GM12891 (cell line): ENCODE measurements around the gene NRG2.

Source experiments
- PAX5 ChIP-seq: IDR thresholded peaks from 2 replicates; pipeline ENCODE4 v1.6.1; 2011; ENCODE audit warnings: low read length, moderate library complexity, mild to moderate bottlenecking; ENCODE audit not compliant: insufficient read depth, severe bottlenecking
- POLR2A ChIP-seq: IDR thresholded peaks from 2 replicates; pipeline ENCODE4 v1.6.1; 2011; ENCODE audit warnings: low read depth, low read length, control low read depth
- POLR2AphosphoS5 ChIP-seq: IDR thresholded peaks from 2 replicates; pipeline ENCODE4 v1.6.1; 2011; ENCODE audit warnings: low read depth, low read length, control low read depth
- TAF1 ChIP-seq: IDR thresholded peaks from 2 replicates; pipeline ENCODE4 v1.6.1; 2011; ENCODE audit warnings: low read depth, low read length, control low read depth

- no peak for TF ChIP-seq POLR2A
- no peak for TF ChIP-seq TAF1
- TF ChIP-seq POLR2AphosphoS5: no peak
- TF ChIP-seq PAX5: no peak
Measured at GRCh38 chr5:140012443-140012842, 30.7 kb downstream of the NRG2 start.
